Muscle layer of colon (tissue), 2 donors: ENCODE measurements around the gene SUCO.

Experiments
- H3K27ac ChIP-seq: one replicate; pipeline ENCODE4 v1.7.0; 2013; ENCODE audit warnings: low read depth, mild to moderate bottlenecking, low read length, moderate library complexity
- H3K27me3 ChIP-seq, 2 donors: one replicate each; pipeline ENCODE4 v1.7.0; 2013; ENCODE audit warnings: low read length in 2 of 2, mild to moderate bottlenecking in 2 of 2; ENCODE audit not compliant: insufficient read depth in 2 of 2, control insufficient read depth in 1 of 2
- H3K36me3 ChIP-seq: one replicate; pipeline ENCODE4 v1.7.0; 2013; ENCODE audit warnings: mild to moderate bottlenecking, low read length; ENCODE audit not compliant: insufficient read depth
- H3K4me1 ChIP-seq: one replicate; pipeline ENCODE4 v1.7.0; 2013; ENCODE audit warnings: mild to moderate bottlenecking, low read length; ENCODE audit not compliant: insufficient read depth
- H3K4me3 ChIP-seq, 2 donors: one replicate each; pipeline ENCODE4 v1.7.0; 2013; ENCODE audit warnings: low read length in 2 of 2, low read depth in 1 of 2, mild to moderate bottlenecking in 1 of 2, moderate library complexity in 1 of 2
- H3K9ac ChIP-seq: one replicate; pipeline ENCODE4 v1.7.0; 2013; ENCODE audit warnings: low read length
- H3K9me3 ChIP-seq: one replicate; pipeline ENCODE4 v1.7.0; 2013; ENCODE audit warnings: mild to moderate bottlenecking, low read length
- donor health status: abdominal sarcoma.
- donor health status: Adenocarcinoma of cecum.

SUCO gene

DNA sequence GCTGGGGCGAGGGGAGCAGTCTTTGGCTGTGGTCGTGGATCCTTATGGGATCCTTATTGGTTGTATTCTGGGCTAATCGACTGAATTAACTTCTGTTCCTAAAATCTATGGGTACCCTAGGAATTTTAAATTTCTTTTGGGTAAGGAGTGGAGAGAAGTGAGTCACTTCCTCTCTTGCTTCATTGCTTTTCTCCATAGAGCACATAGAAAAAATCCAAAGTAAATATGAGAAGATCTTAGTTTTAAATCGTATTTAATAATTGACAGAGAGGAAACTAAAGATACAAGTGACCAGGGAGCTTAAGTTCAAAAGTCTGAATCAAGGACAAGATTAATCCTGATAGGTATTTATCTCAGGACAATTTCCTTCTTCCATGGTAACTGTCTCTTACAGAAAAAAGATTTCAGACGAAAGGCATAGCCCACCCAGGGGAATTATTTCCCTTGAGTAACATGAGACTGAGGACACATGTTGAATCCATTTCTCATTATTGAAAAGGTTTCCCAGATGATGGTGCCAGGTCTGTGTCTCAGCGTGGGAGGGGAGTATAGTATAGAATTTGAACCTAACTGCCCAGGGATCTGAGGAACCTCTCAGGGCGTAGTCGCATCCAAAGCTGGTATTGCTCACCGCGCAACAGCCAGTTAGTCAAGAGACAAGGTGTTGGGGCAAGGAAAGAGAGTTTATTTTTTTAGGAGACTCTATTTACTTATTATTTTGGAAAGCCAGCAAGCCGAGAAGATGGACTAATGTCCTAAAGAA is 97.3 kb downstream of the SUCO start:
- Histone ChIP-seq H3K9ac (no peak overlapping the region), H3K27ac (no peak overlapping the region), H3K36me3 (no peaks in the 10 kb centered on the region), H3K4me1 (no peaks in the 10 kb centered on the region), H3K9me3 (peaks cover 4% of the 10 kb centered on the region), H3K27me3 (no peaks in the 10 kb centered on the region), H3K4me3 (no peak overlapping the region)

DNA sequence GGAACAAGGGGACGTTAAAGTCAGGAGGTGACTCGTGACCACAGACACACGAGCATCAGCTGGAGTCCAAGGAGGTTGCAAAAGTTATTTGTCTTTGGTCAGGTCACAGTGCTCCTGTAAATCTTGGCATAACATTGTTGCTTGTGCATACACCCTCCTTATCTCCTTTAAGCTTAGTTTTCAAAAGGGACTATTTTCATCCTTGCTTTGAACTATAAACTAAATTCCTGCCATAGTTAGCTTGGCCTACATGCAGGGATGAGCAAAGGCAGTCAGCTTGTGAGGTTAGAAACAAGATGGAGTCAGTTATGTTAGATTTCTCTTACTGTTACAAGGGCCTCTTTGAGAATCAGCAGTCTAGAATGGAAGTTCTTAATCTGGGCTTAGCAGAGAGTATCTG is 97.9 kb downstream of the SUCO start:
- Histone ChIP-seq H3K9ac (no peak overlapping the region), H3K36me3 (no peaks in the 10 kb centered on the region), H3K27ac (no peak overlapping the region), H3K4me3 (no peak overlapping the region), H3K9me3 (peaks cover 4% of the 10 kb centered on the region), H3K27me3 (no peaks in the 10 kb centered on the region), H3K4me1 (no peaks in the 10 kb centered on the region)

DNA sequence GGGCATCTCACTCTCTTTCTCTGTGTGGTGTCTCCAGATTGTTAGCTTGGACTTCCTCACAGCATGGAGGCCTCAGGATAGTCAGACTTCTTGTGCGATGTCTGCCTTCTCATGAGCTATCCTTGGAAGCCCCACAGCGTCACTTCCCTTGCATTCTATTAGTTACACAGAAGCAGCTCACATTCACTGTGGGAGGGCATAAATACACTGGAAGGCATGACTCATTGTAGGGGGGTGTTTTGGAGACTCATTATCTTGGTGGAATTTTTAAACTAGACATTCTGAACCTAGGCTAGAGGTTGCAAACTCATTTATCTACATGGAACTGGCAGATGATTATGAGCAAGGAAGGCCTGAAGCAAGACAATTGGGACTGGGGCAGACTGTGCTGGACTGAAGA is 104.6 kb downstream of the SUCO start:
- Histone ChIP-seq H3K27ac (no peak overlapping the region), H3K9ac (no peak overlapping the region), H3K36me3 (no peaks in the 10 kb centered on the region), H3K9me3 (no peaks in the 10 kb centered on the region), H3K4me3 (no peak overlapping the region), H3K4me1 (no peaks in the 10 kb centered on the region), H3K27me3 (no peaks in the 10 kb centered on the region)

- H3K9me3 ChIP-seq, result no peaks in the 10 kb centered on the region
- no peak overlapping the region for H3K9ac ChIP-seq
- no peaks in the 10 kb centered on the region for H3K36me3 ChIP-seq
- H3K27ac ChIP-seq, result no peak overlapping the region
- no peak overlapping the region for H3K4me3 ChIP-seq
- H3K4me1 ChIP-seq, result no peaks in the 10 kb centered on the region
- no peaks in the 10 kb centered on the region for H3K27me3 ChIP-seq
Observed at GRCh38 chr1:172638249-172638648, 105.3 kb downstream of the SUCO start.

DNA sequence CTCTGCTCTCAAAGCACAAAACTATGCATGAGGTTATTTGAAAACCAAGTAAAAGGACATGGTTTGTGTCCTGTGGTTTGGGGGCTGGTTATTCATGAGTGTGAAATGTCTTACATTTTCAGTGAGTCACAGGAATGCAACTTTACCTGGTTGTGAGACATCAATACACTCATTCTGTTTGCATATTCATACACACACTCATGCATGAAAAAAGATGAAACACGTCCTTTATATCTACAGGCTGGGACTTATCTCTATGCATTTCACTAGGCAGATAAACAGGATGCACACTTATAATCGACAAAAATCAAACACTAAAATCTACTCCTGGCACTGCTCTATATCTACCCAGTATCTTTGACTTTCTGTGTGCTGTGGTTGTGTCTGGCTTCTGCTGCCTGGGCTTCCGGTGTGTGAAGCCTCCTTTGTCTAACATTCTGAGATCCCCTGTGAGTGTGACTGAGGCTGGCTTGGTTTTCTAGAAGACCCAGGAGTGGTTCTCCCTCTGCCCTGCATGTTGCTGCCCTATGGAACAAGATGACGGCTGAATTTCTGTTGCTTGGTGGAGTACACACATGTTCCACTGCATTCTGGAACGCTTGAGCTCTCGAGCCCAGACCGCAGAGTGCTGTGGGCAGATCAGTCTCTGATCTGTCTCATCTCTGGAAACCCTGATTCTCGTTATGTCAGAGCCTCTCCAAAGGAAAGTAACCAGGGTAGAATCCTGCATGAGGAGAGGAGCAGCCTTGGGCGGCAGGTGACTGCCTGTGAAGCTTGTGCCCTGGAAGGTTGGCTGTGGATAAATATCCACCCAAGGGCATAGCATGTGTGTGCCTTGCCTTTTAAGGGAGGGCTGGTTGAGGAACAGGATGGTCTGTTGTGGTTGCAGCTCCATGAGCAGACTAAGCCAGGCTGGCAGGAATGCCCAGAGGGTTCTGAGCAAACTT is 106.2 kb downstream of the SUCO start:
- H3K36me3 ChIP-seq, result no peaks in the 10 kb centered on the region
- H3K4me3 ChIP-seq, result no peak overlapping the region
- no peaks in the 10 kb centered on the region for H3K4me1 ChIP-seq
- H3K27me3 ChIP-seq, result no peaks in the 10 kb centered on the region
- H3K9me3 ChIP-seq, result no peaks in the 10 kb centered on the region
- H3K27ac ChIP-seq, result no peak overlapping the region
- no peak overlapping the region for H3K9ac ChIP-seq

DNA sequence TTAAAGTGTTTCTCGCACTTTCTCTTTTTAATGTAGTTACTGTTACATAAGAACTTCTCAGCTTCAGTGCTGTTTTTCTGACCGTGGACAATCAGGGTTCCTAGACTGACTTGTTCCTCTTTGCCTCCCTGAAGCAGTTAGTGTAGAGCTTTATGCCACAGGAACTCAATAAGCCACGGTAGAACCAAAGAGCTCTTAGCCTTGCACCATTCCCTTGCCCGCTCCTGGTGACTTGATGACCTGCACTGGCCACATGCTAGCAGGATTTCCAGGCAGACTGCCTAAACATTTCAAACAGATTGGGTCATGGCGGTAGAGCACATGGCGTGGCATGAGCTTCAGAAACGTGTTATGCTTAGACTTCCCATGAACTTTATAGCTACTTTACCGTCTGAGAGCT is 107.2 kb downstream of the SUCO start:
- Histone ChIP-seq H3K4me3 (no peak overlapping the region), H3K4me1 (no peaks in the 10 kb centered on the region), H3K36me3 (no peaks in the 10 kb centered on the region), H3K9me3 (no peaks in the 10 kb centered on the region), H3K9ac (no peak overlapping the region), H3K27ac (no peak overlapping the region), H3K27me3 (no peaks in the 10 kb centered on the region)

DNA sequence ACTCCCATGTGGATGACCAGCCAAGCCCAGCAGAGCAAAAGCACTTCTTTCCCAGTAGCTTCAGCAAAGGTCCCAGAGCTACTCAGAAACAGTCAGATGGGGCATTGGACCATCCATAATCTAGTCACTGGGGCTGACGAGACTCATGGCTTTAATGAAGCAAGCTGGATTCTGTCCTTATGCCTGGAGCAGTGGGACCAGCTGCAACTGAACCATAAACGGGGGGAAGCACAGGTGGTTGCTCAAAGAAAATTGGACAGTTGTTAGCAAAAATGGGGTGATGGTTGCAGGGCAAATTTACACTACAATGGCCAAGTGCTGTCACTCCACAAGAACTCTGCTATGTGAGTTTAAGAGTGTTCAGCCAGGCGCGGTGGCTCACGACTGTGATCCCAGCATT is 108.5 kb downstream of the SUCO start:
- Histone ChIP-seq H3K4me3 (no peak overlapping the region), H3K9me3 (no peaks in the 10 kb centered on the region), H3K4me1 (no peaks in the 10 kb centered on the region), H3K9ac (no peak overlapping the region), H3K27ac (no peak overlapping the region), H3K27me3 (no peaks in the 10 kb centered on the region), H3K36me3 (no peaks in the 10 kb centered on the region)

- Histone ChIP-seq H3K36me3 (no peaks in the 10 kb centered on the region), H3K9ac (no peak overlapping the region), H3K9me3 (no peaks in the 10 kb centered on the region), H3K27me3 (no peaks in the 10 kb centered on the region), H3K4me3 (no peak overlapping the region), H3K27ac (no peak overlapping the region), H3K4me1 (no peaks in the 10 kb centered on the region)
Observed at GRCh38 chr1:172642970-172643369, 110.0 kb downstream of the SUCO start.

- no peaks in the 10 kb centered on the region for H3K36me3 ChIP-seq
- H3K9ac ChIP-seq, result no peak overlapping the region
- no peak overlapping the region for H3K27ac ChIP-seq
- no peaks in the 10 kb centered on the region for H3K9me3 ChIP-seq
- H3K27me3 ChIP-seq, result no peaks in the 10 kb centered on the region
- H3K4me3 ChIP-seq, result no peak overlapping the region
- no peaks in the 10 kb centered on the region for H3K4me1 ChIP-seq
Observed at GRCh38 chr1:172646653-172647052, 113.7 kb downstream of the SUCO start.

DNA sequence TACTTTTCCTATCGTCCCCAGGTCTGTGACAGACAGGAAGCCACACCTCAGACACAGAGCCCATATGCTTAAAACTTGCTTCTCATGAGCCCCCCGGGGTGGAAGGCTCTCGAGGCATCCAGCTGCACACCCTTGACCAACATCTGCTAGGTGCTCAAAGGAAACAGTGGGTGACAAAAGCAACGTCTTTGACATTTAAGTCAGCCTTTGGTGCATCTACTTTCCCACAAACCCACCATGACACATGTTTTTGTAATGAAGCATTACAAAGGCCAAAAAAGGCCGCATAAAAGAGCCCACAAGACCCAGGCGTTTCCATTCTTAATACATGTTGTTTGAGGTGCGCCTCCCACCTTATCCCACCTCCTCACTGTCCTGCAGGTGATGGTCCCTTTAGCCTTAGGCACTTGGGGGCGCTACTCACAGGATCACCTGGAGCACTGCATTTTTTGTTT is 114.2 kb downstream of the SUCO start:
- no peak overlapping the region for H3K4me3 ChIP-seq
- no peaks in the 10 kb centered on the region for H3K9me3 ChIP-seq
- H3K27me3 ChIP-seq, result no peaks in the 10 kb centered on the region
- H3K36me3 ChIP-seq, result no peaks in the 10 kb centered on the region
- H3K4me1 ChIP-seq, result no peaks in the 10 kb centered on the region
- no peak overlapping the region for H3K27ac ChIP-seq
- no peak overlapping the region for H3K9ac ChIP-seq

- H3K27ac ChIP-seq, result no peak overlapping the region
- H3K9ac ChIP-seq, result no peak overlapping the region
- H3K36me3 ChIP-seq, result no peaks in the 10 kb centered on the region
- no peaks in the 10 kb centered on the region for H3K4me1 ChIP-seq
- H3K27me3 ChIP-seq, result no peaks in the 10 kb centered on the region
- no peaks in the 10 kb centered on the region for H3K9me3 ChIP-seq
- H3K4me3 ChIP-seq, result no peak overlapping the region
Observed at GRCh38 chr1:172647987-172648386, 115.0 kb downstream of the SUCO start.
